ENCODE data around the gene TIGIT.

The TIGIT gene

DNA sequence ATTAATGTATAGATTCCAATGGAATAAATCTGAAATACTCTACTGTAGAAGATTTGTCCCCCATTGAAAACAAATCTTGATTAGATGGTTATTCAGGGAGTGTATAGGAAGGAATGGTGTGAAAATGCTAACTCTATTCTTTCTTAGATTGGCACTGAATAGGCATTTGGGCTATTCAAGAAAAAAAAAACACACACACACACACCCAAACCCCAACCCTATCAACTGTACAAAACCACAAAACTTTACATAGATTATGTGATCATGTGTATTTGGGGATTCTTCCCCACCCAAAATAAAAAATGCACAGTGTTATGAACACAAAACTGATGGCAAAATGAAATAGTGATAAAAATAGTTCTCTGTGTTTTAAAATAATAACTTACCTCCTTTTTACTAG, 61.8 kb downstream of the TIGIT start:
- no peak for DNase-seq

DNA sequence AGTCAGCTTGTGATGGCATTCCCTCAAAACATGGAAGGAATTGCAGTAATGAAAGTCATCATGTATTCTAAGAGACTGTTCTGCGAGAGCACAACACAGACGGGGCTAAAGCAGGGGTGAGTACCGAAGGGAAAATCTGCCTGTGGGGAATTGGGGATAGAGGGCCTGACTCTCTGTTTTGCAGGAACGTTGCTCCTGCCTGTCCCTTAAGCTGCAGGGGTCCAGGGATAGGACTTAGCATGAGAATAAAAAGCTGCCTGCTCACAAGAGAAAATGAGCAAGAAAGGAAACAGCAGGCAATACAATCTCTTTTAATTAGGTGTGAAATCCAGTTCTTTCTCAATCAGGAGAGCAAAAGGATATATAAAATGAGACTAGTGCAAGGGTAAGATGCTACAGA, 62.2 kb downstream of the TIGIT start:
- no peak for DNase-seq

DNA sequence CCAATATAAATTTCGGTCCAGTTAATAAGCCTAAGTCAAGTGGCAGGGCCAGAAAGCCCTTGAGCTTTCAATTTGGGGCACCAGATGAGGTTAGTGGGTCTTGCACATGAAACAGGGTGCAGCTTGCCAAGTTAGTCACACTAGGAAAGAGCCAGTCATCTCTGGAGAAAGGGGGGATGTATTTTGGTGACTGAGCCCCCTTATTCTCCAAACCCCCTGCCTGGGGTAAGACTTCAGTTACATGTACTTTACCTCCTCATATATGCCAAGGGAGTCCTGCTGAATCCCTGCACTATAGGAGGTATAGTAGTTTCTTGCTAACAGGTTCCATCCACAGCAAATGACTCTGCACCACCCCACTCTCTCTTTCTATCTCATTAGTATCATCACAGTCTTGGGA, 62.7 kb downstream of the TIGIT start:
- DNase-seq: no peak
